ENCODE results near the gene STAG1.

DNA sequence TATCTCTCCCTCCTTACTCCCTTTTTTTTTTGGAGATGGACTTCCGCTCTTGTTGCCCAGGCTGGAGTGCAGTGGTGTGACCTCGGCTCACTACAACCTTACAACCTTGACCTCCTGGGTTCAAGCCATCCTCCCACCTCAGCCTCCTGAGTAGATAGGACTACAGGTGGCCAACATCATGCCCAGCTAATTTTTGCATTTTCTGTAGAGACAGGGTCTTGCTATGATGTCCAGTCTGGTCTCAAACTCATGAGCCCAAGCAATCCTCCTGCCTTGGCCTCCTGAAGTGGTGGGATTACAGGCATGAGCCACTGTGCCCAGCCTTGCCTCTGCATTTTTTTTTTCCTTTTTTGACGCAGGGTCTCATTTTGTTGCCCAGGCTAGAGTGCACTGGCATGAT, 17.1 kb downstream of the STAG1 start:
- TF ChIP-seq, protein P1, sequence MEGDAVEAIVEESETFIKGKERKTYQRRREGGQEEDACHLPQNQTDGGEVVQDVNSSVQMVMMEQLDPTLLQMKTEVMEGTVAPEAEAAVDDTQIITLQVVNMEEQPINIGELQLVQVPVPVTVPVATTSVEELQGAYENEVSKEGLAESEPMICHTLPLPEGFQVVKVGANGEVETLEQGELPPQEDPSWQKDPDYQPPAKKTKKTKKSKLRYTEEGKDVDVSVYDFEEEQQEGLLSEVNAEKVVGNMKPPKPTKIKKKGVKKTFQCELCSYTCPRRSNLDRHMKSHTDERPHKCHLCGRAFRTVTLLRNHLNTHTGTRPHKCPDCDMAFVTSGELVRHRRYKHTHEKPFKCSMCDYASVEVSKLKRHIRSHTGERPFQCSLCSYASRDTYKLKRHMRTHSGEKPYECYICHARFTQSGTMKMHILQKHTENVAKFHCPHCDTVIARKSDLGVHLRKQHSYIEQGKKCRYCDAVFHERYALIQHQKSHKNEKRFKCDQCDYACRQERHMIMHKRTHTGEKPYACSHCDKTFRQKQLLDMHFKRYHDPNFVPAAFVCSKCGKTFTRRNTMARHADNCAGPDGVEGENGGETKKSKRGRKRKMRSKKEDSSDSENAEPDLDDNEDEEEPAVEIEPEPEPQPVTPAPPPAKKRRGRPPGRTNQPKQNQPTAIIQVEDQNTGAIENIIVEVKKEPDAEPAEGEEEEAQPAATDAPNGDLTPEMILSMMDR (IDR thresholded peaks at IDR 0.05): no peak
- no peak for TF ChIP-seq POLR2A (IDR thresholded peaks at IDR 0.05)
- TF ChIP-seq POLR2AphosphoS5 (IDR thresholded peaks at IDR 0.05; ENCODE audit: insufficient read depth in 1 of 2, low read depth in 1 of 2): no peak

Measured in vagina (tissue), 2 donors.